HG03342 (cell line): ENCODE results near the gene GRIA1.

ENCODE experiments used
- ATAC-seq: cut with Tn5 transposase; IDR thresholded peaks from one replicate; pipeline ENCODE4 v1.9.1; 2021; ENCODE audit warnings: mild to moderate bottlenecking, moderate library complexity; ENCODE audit not compliant: unreplicated experiment

GRIA1 gene

GRCh38 chr5:153655201-153655510 is 164.7 kb downstream of the GRIA1 start:
- no peak for ATAC-seq

GRCh38 chr5:153658149-153658548 is 167.7 kb downstream of the GRIA1 start:
- ATAC-seq, result no peak

GRCh38 chr5:153658606-153659005 is 168.1 kb downstream of the GRIA1 start:
- no peak for ATAC-seq

- ATAC-seq, result no peak
Observed at GRCh38 chr5:153659039-153659736, 168.7 kb downstream of the GRIA1 start.

- ATAC-seq, result no peak
Observed at GRCh38 chr5:153660919-153661318, 170.4 kb downstream of the GRIA1 start.

- no peak for ATAC-seq
Observed at GRCh38 chr5:153661897-153662296, 171.4 kb downstream of the GRIA1 start.

- ATAC-seq, result no peak
Observed at GRCh38 chr5:153670101-153670500, 179.6 kb downstream of the GRIA1 start.

GRCh38 chr5:153671653-153672346 is 181.3 kb downstream of the GRIA1 start:
- no peak for ATAC-seq

GRCh38 chr5:153672347-153673090 is 182.0 kb downstream of the GRIA1 start:
- no peak for ATAC-seq

GRCh38 chr5:153674356-153674755 is 183.9 kb downstream of the GRIA1 start:
- no peak for ATAC-seq

GRCh38 chr5:153676406-153676805 is 185.9 kb downstream of the GRIA1 start:
- no peak for ATAC-seq

- ATAC-seq, result no peak
Observed at GRCh38 chr5:153676821-153677220, 186.4 kb downstream of the GRIA1 start.

- ATAC-seq, result no peak
Observed at GRCh38 chr5:153678617-153679329, 188.3 kb downstream of the GRIA1 start.

GRCh38 chr5:153690236-153690635 is 199.8 kb downstream of the GRIA1 start:
- no peak for ATAC-seq

GRCh38 chr5:153696256-153696655 is 205.8 kb downstream of the GRIA1 start:
- ATAC-seq, result no peak

- ATAC-seq, result no peak
Observed at GRCh38 chr5:153699035-153699434, 208.6 kb downstream of the GRIA1 start.

- no peak for ATAC-seq
Observed at GRCh38 chr5:153700940-153701339, 210.5 kb downstream of the GRIA1 start.

- ATAC-seq, result no peak
Observed at GRCh38 chr5:153702265-153702664, 211.8 kb downstream of the GRIA1 start.

- ATAC-seq, result no peak
Observed at GRCh38 chr5:153704110-153704509, 213.6 kb downstream of the GRIA1 start.

- ATAC-seq, result no peak
Observed at GRCh38 chr5:153707626-153708025, 217.2 kb downstream of the GRIA1 start.

GRCh38 chr5:153711755-153712154 is 221.3 kb downstream of the GRIA1 start:
- ATAC-seq, result no peak
